Measurements from ENCODE around the gene TAS2R16.
A peak's percentile ranks its signal among the peaks of the same experiment; 100 is the strongest.

TAS2R16 gene

DNA sequence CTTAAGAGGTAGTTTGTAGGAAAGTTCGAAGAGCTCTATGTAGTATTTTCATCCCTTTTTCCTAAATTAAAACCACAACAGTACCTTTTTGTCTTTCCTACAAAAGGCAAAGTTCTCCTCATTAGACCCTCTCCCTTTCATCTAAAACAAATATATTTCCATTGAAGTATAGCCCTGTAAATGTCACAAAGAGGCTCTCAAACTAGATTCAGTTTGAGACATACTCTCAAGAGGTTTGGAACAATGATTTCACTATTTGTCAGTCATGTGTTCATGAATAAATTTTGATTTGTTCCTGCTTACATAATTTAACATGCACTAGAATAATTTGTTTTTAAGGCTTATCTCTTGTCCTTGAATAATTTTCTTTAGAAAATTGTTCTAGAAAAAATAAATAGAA is 12.2 kb downstream of the TAS2R16 start:
- H3K4me3 ChIP-seq (ENCODE audit: control insufficient read depth, low read depth, low read length) = no peak overlapping the region
- DNase-seq (ENCODE audit: low read depth) = no peak
- TF ChIP-seq, protein P1, sequence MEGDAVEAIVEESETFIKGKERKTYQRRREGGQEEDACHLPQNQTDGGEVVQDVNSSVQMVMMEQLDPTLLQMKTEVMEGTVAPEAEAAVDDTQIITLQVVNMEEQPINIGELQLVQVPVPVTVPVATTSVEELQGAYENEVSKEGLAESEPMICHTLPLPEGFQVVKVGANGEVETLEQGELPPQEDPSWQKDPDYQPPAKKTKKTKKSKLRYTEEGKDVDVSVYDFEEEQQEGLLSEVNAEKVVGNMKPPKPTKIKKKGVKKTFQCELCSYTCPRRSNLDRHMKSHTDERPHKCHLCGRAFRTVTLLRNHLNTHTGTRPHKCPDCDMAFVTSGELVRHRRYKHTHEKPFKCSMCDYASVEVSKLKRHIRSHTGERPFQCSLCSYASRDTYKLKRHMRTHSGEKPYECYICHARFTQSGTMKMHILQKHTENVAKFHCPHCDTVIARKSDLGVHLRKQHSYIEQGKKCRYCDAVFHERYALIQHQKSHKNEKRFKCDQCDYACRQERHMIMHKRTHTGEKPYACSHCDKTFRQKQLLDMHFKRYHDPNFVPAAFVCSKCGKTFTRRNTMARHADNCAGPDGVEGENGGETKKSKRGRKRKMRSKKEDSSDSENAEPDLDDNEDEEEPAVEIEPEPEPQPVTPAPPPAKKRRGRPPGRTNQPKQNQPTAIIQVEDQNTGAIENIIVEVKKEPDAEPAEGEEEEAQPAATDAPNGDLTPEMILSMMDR (conservative IDR thresholded peaks at IDR 0.05; ENCODE audit: control insufficient read depth, insufficient read depth, low read depth, low read length) = no peak

DNA sequence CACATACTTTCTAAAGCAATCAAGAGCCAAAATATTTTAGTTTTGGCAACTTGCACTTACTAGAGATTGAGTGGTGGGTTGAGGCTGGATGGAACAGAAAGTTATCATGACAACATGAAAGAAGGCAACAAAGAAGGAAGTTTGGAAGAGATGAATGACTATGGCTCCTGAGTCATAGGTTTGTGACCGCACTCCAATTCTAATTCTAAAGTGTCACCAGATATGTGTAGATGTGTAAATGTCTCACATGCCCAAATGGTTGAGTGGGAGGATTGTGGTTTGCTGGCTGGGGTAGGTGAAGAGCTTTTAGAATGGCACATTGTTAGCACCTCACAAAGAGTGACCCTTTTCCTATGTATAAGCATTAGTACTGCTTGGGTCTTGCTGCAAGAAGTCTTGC is 20.2 kb downstream of the TAS2R16 start:
- TF ChIP-seq, protein P1 (conservative IDR thresholded peaks at IDR 0.05; ENCODE audit: control insufficient read depth, insufficient read depth, low read depth, low read length) = no peak
- no peak overlapping the region for H3K4me3 ChIP-seq (ENCODE audit: control insufficient read depth, low read depth, low read length)
- DNase-seq (ENCODE audit: low read depth) = peak; percentile 2

DNA sequence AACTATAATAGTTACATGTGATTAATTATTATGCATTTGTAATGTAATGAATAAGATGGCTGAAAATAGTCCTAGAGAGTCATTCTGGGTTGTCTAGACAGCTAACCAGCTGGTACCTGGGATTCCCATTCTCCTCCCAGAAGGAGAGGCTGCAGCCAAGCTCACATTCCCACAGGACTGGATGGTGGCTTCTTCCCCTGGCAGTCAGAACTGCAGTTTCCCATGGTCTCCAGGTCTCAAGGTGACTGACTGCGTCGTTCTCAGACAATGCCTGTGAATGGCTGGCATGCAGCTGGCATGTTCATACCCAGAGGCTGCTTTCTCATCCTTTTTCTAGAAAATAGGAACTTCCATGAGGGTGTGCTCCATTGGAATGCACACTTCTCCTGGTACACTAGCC is 21.3 kb downstream of the TAS2R16 start:
- TF ChIP-seq, protein P1 (conservative IDR thresholded peaks at IDR 0.05; ENCODE audit: control insufficient read depth, insufficient read depth, low read depth, low read length) = no peak
- DNase-seq (ENCODE audit: low read depth) = no peak
- H3K4me3 ChIP-seq (ENCODE audit: control insufficient read depth, low read depth, low read length) = no peak overlapping the region

DNA sequence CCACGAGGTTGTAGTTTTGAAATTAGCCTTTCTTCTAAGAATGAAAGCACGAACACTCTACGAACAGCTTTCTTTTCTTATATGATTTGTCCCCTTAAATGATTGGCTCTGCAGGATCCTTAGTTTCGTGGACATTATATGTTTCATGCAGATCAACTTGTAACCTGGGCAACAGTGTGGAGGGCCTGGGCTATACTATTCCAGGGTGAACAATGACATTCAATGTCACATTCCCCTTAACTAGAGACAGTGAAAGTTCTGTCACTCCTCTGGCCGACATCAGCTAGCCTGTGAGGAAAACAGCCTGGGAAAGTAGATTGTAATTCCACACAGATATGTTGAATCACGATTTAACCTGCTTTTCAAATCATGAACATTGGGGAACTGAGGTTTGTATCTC is 23.4 kb downstream of the TAS2R16 start:
- TF ChIP-seq, protein P1 (conservative IDR thresholded peaks at IDR 0.05; ENCODE audit: control insufficient read depth, insufficient read depth, low read depth, low read length) = no peak
- H3K4me3 ChIP-seq (ENCODE audit: control insufficient read depth, low read depth, low read length) = no peak overlapping the region
- DNase-seq (ENCODE audit: low read depth) = no peak

DNA sequence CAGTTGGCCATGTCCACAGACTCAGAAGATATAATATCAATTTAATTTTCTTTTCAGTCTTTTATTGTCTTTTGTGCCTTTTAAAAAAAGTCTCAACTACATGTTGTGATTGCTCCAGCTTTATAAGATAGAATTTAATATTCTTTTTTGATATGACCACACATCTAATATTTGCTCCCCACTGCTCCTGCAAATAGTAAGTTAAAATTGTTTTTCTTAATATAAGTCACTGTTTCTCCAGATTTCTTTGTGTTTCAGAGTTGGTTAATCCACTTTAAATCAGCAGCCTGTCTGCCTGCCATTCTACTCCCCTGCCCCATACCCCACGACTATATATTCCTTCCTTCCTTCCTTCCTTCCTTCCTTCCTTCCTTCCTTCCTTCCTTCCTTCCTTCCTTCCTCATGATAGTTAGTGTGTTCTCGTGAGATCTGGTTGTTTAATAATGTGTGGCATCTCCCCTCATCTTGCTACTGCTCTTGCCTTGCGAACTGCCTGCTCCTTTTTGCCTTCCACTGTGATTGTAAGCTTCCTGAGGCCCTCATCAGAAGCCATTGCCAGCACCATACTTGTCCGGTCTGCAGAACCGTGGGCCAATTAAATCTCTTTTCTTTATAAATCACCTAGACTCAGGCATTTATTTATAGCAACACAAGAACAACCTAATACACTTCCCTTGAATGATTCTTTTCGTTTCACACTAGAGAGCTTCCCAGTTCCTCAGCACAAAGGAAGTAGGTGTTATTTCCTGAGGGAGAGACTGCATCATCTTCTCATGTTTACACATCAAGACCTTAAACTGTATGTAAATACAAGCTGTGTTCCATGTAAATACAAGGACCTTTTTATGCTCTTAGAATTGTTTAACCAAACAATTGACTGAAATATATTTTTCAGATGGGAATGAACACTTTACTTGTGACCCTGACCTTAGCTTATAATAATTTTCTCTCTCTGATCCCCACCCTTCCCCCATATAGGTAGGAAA is 24.5 kb downstream of the TAS2R16 start:
- H3K4me3 ChIP-seq (ENCODE audit: control insufficient read depth, low read depth, low read length) = no peak overlapping the region
- TF ChIP-seq, protein P1 (conservative IDR thresholded peaks at IDR 0.05; ENCODE audit: control insufficient read depth, insufficient read depth, low read depth, low read length) = no peak
- no peak for DNase-seq (ENCODE audit: low read depth)

DNA sequence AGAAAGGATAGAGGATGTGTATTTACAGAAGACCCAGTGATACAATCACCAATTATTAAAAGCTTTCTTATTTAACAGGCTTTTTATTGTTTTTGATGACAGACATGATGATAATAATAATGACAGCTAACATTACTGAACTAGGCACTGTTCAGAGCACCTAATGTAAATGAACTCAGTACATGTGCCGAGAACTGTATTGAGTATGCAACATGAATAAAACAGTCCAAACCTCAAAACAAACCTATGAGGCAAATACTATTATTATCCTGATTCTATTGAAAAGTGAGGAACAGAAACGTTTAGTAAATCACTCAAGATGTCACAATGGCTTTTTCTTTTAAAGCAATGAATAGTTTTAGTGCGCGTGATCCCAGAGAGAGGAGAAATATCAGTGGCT is 27.1 kb downstream of the TAS2R16 start:
- DNase-seq (ENCODE audit: low read depth) = no peak
- H3K4me3 ChIP-seq (ENCODE audit: control insufficient read depth, low read depth, low read length) = no peak overlapping the region
- TF ChIP-seq, protein P1 (conservative IDR thresholded peaks at IDR 0.05; ENCODE audit: control insufficient read depth, insufficient read depth, low read depth, low read length) = no peak
